Thymus (tissue), 11 donors: ENCODE data around the gene CTNND2. TPM values are rescaled to one million over a fixed set of nuclear protein-coding genes. Genes with fewer than 3 reads are reported as not detected.

Experiments used
- DNase-seq, 9 donors: peaks; one replicate each; pipeline ENCODE4 v3.0.0-alpha.2; 2013; ENCODE audit warnings: low spot score in 9 of 9, low read depth in 6 of 9, missing footprints in 1 of 9
- H3K27ac ChIP-seq, 2 donors: one replicate each; pipeline ENCODE4 v1.5.1; 2013; ENCODE audit warnings: control low read depth in 1 of 2, low read depth in 1 of 2, low read length in 1 of 2, mild to moderate bottlenecking in 1 of 2, moderate library complexity in 1 of 2
- H3K27me3 ChIP-seq, 2 donors: one replicate each; pipeline ENCODE4 v1.5.1; 2013; ENCODE audit warnings: low read length in 1 of 2; ENCODE audit not compliant: control insufficient read depth in 2 of 2, insufficient read depth in 1 of 2
- H3K36me3 ChIP-seq, 2 donors: one replicate each; pipeline ENCODE4 v1.5.1; 2013; ENCODE audit warnings: low read length in 1 of 2, mild to moderate bottlenecking in 1 of 2, moderate library complexity in 1 of 2; ENCODE audit not compliant: control insufficient read depth in 2 of 2, insufficient read depth in 2 of 2
- H3K4me1 ChIP-seq, 2 donors: one replicate each; pipeline ENCODE4 v1.5.1; 2013; ENCODE audit warnings: low read length in 2 of 2; ENCODE audit not compliant: control insufficient read depth in 2 of 2, insufficient read depth in 2 of 2
- H3K4me3 ChIP-seq, 2 donors: one replicate each; pipeline ENCODE4 v1.5.1; 2013; ENCODE audit warnings: low read length in 2 of 2, control low read depth in 1 of 2, mild to moderate bottlenecking in 1 of 2
- H3K9me3 ChIP-seq, 2 donors: one replicate each; pipeline ENCODE4 v1.5.1; 2013; ENCODE audit warnings: low read length in 1 of 2, mild to moderate bottlenecking in 1 of 2; ENCODE audit not compliant: control insufficient read depth in 2 of 2, insufficient read depth in 1 of 2
- WGBS: extraction: QIAGEN DNeasy Blood & Tissue Kit; methylation state at CpG from one replicate; pipeline ENCODE4 v1.1.7; 2013; 5-methylcytosine and 5-hydroxymethylcytosine counted together
- polyA plus RNA-seq: library from polyadenylated mRNA; stranded (reverse); fragments of 200-250 nt; gene quantifications from one replicate; pipeline ENCODE4 v1.2.3, GENCODE V29; 2013
- total RNA-seq: library from RNA; stranded (reverse); fragments of 120-200 nt; gene quantifications from one replicate; pipeline ENCODE4 v1.2.4, GENCODE V29; 2013
- donor health status: healthy.

Gene CTNND2
- total and polyA plus RNA-seq, 2 donors: 0.41 to 0.42 TPM

- Histone ChIP-seq H3K9me3 (no peaks in the 10 kb centered on the region), H3K4me3 (no peak overlapping the region), H3K27me3 (peaks cover 39 to 43% of the 10 kb centered on the region in 2 donors), H3K27ac (no peak overlapping the region), H3K4me1 (no peaks in the 10 kb centered on the region), H3K36me3 (no peaks in the 10 kb centered on the region)
- 92% methylated on average over 3 of the region's 3 CpGs for WGBS
- DNase-seq: no peak
Measured at GRCh38 chr5:11387382-11387781, 516.9 kb downstream of the CTNND2 start.

GRCh38 chr5:11386398-11386797 lies 517.8 kb downstream of the CTNND2 start:
- Histone ChIP-seq H3K4me3 (no peak overlapping the region), H3K4me1 (no peaks in the 10 kb centered on the region), H3K36me3 (no peaks in the 10 kb centered on the region), H3K27me3 (peaks cover 39 to 43% of the 10 kb centered on the region in 2 donors), H3K27ac (no peak overlapping the region), H3K9me3 (no peaks in the 10 kb centered on the region)
- DNase-seq: no peak
- WGBS: 58% methylated on average over 2 of the region's 2 CpGs

- no peak overlapping the region for H3K4me3 ChIP-seq
- WGBS: 17% methylated on average over 3 of the region's 3 CpGs
Measured at GRCh38 chr5:11385901-11386293, 518.3 kb downstream of the CTNND2 start.

GRCh38 chr5:11385251-11385900 lies 518.9 kb downstream of the CTNND2 start:
- Histone ChIP-seq H3K9me3 (no peaks in the 10 kb centered on the region), H3K36me3 (no peaks in the 10 kb centered on the region), H3K27ac (no peak overlapping the region), H3K4me1 (no peaks in the 10 kb centered on the region), H3K27me3 (peaks cover 39 to 43% of the 10 kb centered on the region in 2 donors), H3K4me3 (no peak overlapping the region)
- no peak for DNase-seq
- 5% methylated on average over 33 of the region's 33 CpGs for WGBS

More at GRCh38 chr5:11385901-11386293, 518.3 kb downstream of the CTNND2 start:
- peaks cover 39 to 43% of the 10 kb centered on the region in 2 donors for H3K27me3 ChIP-seq
- H3K4me1 ChIP-seq: no peaks in the 10 kb centered on the region
- no peaks in the 10 kb centered on the region for H3K36me3 ChIP-seq
- H3K9me3 ChIP-seq: no peaks in the 10 kb centered on the region
- H3K27ac ChIP-seq: no peak overlapping the region
- DNase-seq: no peak

GRCh38 chr5:11384441-11385250 lies 519.6 kb downstream of the CTNND2 start:
- no peaks in the 10 kb centered on the region for H3K4me1 ChIP-seq
- no peaks in the 10 kb centered on the region for H3K36me3 ChIP-seq
- H3K27me3 ChIP-seq: peaks cover 39 to 43% of the 10 kb centered on the region in 2 donors
- WGBS: 5% methylated on average over 94 of the region's 96 CpGs
- peak overlapping the region in 1 of 2 donors; percentile 22 for H3K4me3 ChIP-seq
- H3K9me3 ChIP-seq: no peaks in the 10 kb centered on the region
- no peak for DNase-seq
- H3K27ac ChIP-seq: no peak overlapping the region

- no peaks in the 10 kb centered on the region for H3K9me3 ChIP-seq
- no peak overlapping the region for H3K4me3 ChIP-seq
- no peak for DNase-seq
- no peaks in the 10 kb centered on the region for H3K4me1 ChIP-seq
- no peak overlapping the region for H3K27ac ChIP-seq
- 85% methylated on average over 7 of the region's 7 CpGs for WGBS
- no peaks in the 10 kb centered on the region for H3K36me3 ChIP-seq
- peaks cover 39 to 43% of the 10 kb centered on the region in 2 donors for H3K27me3 ChIP-seq
Measured at GRCh38 chr5:11383506-11384095, 520.6 kb downstream of the CTNND2 start.

- no peaks in the 10 kb centered on the region for H3K36me3 ChIP-seq
- DNase-seq: no peak
- H3K4me1 ChIP-seq: no peaks in the 10 kb centered on the region
- H3K9me3 ChIP-seq: no peaks in the 10 kb centered on the region
- no peak overlapping the region for H3K4me3 ChIP-seq
- H3K27ac ChIP-seq: no peak overlapping the region
- H3K27me3 ChIP-seq: peaks cover 6 to 7% of the 10 kb centered on the region in 2 donors
- WGBS: 88% methylated on average over 5 of the region's 5 CpGs
Measured at GRCh38 chr5:11378461-11378860, 525.8 kb downstream of the CTNND2 start.

- Histone ChIP-seq H3K27me3 (peaks cover 2% of the 10 kb centered on the region in 2 donors), H3K4me3 (no peak overlapping the region), H3K4me1 (no peaks in the 10 kb centered on the region), H3K36me3 (no peaks in the 10 kb centered on the region), H3K27ac (no peak overlapping the region), H3K9me3 (no peaks in the 10 kb centered on the region)
- DNase-seq: no peak
- 87% methylated on average over 2 of the region's 2 CpGs for WGBS
Measured at GRCh38 chr5:11377896-11378295, 526.4 kb downstream of the CTNND2 start.

- H3K27me3 ChIP-seq: no peaks in the 10 kb centered on the region
- 95% methylated on average over 3 of the region's 3 CpGs for WGBS
- H3K27ac ChIP-seq: no peak overlapping the region
- H3K4me1 ChIP-seq: no peaks in the 10 kb centered on the region
- DNase-seq: no peak
- H3K9me3 ChIP-seq: no peaks in the 10 kb centered on the region
- no peak overlapping the region for H3K4me3 ChIP-seq
- no peaks in the 10 kb centered on the region for H3K36me3 ChIP-seq
Measured at GRCh38 chr5:11372191-11372590, 532.1 kb downstream of the CTNND2 start.
